Measurements from ENCODE around the gene MSH5. TPM values are rescaled to one million over a fixed set of nuclear protein-coding genes. Genes with fewer than 3 reads are reported as not detected.
A peak's percentile ranks its signal among the peaks of the same experiment; 100 is the strongest.

The MSH5 gene
- total and polyA plus RNA-seq, 2 of the 13 experiments (the other 11 are each of a cell fraction or from before 2014, with no cell fraction given): 10.2 to 38.7 TPM

DNA sequence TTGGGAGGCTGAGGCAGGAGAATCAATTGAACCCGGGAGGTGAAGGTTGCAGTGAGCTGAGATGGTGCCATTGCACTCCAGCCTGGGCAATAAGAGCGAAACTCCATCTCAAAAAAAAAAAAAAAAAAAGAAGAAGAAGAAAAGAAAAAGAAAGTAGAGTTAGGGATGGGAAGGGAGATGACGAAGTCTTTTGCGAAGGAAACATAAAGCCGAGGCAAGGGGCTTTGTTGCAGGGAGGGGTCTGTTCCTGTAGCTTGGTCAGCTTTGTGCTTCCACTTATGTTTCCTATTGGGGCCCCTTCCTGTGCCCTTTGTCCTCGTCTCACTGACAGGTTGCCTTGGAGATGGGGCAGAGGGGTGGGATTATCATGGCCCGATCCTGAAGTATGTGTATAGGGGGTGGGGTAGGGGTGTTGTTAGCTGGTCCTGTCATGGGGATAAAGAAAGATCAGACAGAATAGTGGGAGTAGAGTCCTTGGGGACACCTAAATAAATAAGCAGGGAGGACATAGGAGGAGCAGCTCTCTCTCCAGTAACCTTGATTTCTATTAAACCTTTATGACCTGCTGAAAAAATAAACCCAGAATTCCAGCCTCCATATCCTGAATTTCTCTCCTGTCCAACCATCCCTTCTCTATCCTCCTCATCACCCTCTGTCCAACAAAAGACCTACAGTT is 2.4 kb upstream of the MSH5 start (continued):
- TF ChIP-seq, protein P1, sequence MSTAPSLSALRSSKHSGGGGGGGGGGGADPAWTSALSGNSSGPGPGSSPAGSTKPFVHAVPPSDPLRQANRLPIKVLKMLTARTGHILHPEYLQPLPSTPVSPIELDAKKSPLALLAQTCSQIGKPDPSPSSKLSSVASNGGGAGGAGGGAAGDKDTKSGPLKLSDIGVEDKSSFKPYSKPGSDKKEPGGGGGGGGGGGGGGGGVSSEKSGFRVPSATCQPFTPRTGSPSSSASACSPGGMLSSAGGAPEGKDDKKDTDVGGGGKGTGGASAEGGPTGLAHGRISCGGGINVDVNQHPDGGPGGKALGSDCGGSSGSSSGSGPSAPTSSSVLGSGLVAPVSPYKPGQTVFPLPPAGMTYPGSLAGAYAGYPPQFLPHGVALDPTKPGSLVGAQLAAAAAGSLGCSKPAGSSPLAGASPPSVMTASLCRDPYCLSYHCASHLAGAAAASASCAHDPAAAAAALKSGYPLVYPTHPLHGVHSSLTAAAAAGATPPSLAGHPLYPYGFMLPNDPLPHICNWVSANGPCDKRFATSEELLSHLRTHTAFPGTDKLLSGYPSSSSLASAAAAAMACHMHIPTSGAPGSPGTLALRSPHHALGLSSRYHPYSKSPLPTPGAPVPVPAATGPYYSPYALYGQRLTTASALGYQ (CRISPR knock-in tag; IDR thresholded peaks at IDR 0.05): peak; percentile 87
- TF ChIP-seq, protein P2, sequence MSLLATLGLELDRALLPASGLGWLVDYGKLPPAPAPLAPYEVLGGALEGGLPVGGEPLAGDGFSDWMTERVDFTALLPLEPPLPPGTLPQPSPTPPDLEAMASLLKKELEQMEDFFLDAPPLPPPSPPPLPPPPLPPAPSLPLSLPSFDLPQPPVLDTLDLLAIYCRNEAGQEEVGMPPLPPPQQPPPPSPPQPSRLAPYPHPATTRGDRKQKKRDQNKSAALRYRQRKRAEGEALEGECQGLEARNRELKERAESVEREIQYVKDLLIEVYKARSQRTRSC (CRISPR knock-in tag; IDR thresholded peaks at IDR 0.05; ENCODE audit: low read depth): no peak
- TF ChIP-seq HIVEP1 (CRISPR knock-in tag; IDR thresholded peaks at IDR 0.05) (no peak), MIER2 (CRISPR knock-in tag; IDR thresholded peaks at IDR 0.05) (no peak), ZNF24 (IDR thresholded peaks at IDR 0.05) (no peak), SMAD3 (CRISPR knock-in tag; IDR thresholded peaks at IDR 0.05) (no peak), YEATS4 (CRISPR knock-in tag; IDR thresholded peaks at IDR 0.05; ENCODE audit: borderline replicate concordance) (no peak; the same call in 1 of the 2 replicates), SPEN (CRISPR knock-in tag; IDR thresholded peaks at IDR 0.05; ENCODE audit: low read depth) (no peak; the same call in 1 of the 2 replicates), ZNF589 (CRISPR knock-in tag; conservative IDR thresholded peaks at IDR 0.05) (no peak; the same call in 1 of the 2 replicates), ZNF619 (CRISPR knock-in tag; IDR thresholded peaks at IDR 0.05) (no peak), GATAD2A (CRISPR knock-in tag; IDR thresholded peaks at IDR 0.05) (peak; percentile 77), MED13 (CRISPR knock-in tag; IDR thresholded peaks at IDR 0.05) (peak; percentile 35; the same call in 1 of the 2 replicates), SNRNP70 (IDR thresholded peaks at IDR 0.05; ENCODE audit: low read depth, low read length) (no peak), SMAD1 (CRISPR knock-in tag; IDR thresholded peaks at IDR 0.05; ENCODE audit: borderline replicate concordance, low read depth) (no peak), ZC3H4 (CRISPR knock-in tag; IDR thresholded peaks at IDR 0.05; ENCODE audit: borderline replicate concordance) (no peak), TARDBP (CRISPR knock-in tag; IDR thresholded peaks at IDR 0.05) (peak; percentile 92; the same call in 1 of the 2 replicates), ISX (CRISPR knock-in tag; conservative IDR thresholded peaks at IDR 0.05) (no peak), AGO2 (optimal IDR thresholded peaks at IDR 0.05; ENCODE audit: low read depth, low read length) (no peak), STAG1 (CRISPR knock-in tag; IDR thresholded peaks at IDR 0.05) (no peak), ZNF3 (CRISPR knock-in tag; IDR thresholded peaks at IDR 0.05) (peak; percentile 70; the same call in 1 of the 2 replicates), ZMYM4 (CRISPR knock-in tag; IDR thresholded peaks at IDR 0.05) (no peak; the same call in 1 of the 2 replicates), MZF1 (CRISPR knock-in tag; IDR thresholded peaks at IDR 0.05; ENCODE audit: borderline replicate concordance) (no peak)
- TF ChIP-seq, protein P3, sequence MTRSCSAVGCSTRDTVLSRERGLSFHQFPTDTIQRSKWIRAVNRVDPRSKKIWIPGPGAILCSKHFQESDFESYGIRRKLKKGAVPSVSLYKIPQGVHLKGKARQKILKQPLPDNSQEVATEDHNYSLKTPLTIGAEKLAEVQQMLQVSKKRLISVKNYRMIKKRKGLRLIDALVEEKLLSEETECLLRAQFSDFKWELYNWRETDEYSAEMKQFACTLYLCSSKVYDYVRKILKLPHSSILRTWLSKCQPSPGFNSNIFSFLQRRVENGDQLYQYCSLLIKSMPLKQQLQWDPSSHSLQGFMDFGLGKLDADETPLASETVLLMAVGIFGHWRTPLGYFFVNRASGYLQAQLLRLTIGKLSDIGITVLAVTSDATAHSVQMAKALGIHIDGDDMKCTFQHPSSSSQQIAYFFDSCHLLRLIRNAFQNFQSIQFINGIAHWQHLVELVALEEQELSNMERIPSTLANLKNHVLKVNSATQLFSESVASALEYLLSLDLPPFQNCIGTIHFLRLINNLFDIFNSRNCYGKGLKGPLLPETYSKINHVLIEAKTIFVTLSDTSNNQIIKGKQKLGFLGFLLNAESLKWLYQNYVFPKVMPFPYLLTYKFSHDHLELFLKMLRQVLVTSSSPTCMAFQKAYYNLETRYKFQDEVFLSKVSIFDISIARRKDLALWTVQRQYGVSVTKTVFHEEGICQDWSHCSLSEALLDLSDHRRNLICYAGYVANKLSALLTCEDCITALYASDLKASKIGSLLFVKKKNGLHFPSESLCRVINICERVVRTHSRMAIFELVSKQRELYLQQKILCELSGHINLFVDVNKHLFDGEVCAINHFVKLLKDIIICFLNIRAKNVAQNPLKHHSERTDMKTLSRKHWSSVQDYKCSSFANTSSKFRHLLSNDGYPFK (CRISPR knock-in tag; IDR thresholded peaks at IDR 0.05; ENCODE audit: borderline replicate concordance): no peak
- TF ChIP-seq, protein P4, sequence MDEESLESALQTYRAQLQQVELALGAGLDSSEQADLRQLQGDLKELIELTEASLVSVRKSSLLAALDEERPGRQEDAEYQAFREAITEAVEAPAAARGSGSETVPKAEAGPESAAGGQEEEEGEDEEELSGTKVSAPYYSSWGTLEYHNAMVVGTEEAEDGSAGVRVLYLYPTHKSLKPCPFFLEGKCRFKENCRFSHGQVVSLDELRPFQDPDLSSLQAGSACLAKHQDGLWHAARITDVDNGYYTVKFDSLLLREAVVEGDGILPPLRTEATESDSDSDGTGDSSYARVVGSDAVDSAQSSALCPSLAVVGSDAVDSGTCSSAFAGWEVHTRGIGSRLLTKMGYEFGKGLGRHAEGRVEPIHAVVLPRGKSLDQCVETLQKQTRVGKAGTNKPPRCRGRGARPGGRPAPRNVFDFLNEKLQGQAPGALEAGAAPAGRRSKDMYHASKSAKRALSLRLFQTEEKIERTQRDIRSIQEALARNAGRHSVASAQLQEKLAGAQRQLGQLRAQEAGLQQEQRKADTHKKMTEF (CRISPR knock-in tag; IDR thresholded peaks at IDR 0.05): peak; percentile 50
- TF ChIP-seq, protein P5, sequence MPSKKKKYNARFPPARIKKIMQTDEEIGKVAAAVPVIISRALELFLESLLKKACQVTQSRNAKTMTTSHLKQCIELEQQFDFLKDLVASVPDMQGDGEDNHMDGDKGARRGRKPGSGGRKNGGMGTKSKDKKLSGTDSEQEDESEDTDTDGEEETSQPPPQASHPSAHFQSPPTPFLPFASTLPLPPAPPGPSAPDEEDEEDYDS (CRISPR knock-in tag; IDR thresholded peaks at IDR 0.05): peak; percentile 84; the same call in 1 of the 2 replicates

Data from HepG2 (cell line).